NCI-H748 treated with DMSO at 0.1 percent for 48 hours (cell line): ENCODE data around the gene GNAT2.

ENCODE experiments used
- DNase-seq: peaks from one replicate; lab custom pipeline; 2025; lab: John Stamatoyannopoulos, UW

Gene GNAT2

DNA sequence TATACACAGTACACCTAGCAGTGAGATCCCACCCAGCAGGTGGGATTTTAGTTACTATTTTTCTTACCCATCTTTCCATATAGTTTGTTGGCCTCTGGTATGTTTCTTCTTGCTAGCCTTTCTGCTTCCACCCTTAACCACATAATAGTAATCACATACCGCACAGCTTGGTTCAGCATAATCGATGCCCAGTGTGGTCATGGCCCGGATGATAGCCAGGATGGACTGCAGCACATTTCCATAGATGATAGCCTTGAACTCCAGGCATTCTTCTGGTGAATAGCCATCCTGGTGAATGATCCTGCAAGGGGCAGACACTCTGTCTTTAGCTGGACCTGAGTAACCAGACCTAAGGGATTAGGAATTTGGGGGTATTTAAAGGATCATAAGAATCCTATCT is 9.5 kb downstream of the GNAT2 start:
- no peak for DNase-seq

DNA sequence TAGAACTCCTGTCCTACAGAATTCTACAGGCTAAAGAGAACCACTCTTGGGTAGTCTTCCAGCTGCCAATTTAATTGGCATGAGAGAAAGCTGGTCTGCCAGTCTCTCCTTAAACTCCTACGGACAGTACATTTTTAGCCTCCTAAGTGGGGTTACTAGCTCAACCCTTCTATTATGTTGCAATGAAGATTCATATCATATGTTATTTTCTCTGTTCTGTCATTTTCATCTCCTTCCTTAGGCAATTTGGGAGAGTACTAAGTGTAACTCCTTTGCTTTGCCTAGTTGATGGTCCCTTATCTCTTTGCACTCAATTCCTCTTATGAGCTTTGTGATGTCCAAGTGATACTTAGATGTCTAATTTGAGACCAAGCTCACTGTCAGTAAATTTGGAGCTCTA is 14.0 kb downstream of the GNAT2 start:
- no peak for DNase-seq

DNA sequence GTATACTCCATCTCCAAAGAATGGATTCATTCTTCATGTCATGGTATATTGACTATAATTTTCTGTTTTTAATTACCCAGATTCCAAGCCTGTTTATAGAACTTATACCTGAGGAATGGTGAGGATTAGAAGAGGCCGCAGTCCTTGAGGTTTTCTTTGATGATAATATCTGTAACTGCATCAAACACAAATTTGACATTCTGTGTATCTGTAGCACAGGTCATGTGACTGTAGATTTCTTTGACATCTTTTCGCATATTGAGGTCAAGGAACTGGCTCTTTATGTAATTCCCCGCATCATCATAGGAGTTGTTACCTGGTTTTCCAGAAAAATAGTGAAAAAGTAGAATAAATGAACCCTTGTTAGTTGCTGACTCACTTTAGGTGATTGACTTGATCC is 16.2 kb downstream of the GNAT2 start:
- DNase-seq = no peak

DNA sequence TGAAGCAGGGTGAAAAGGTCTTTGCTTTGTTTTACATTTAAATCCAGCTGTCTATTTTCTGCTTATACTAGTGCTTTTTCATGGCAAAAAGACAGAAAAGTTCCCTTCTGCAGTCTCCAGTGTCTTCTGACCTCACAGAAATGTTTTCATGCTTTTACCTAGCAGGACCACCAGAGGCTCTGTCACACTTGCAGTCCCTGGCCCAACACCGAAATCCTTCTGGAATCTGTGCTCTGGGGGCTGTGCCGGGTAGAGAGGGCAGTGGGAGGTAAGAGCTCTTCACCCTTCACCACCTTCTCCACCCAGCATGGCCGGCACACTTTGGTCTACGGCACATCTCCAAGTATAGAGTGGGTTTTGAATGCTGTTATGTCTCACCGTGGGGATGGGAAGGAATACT is 20.8 kb downstream of the GNAT2 start:
- DNase-seq = no peak

DNA sequence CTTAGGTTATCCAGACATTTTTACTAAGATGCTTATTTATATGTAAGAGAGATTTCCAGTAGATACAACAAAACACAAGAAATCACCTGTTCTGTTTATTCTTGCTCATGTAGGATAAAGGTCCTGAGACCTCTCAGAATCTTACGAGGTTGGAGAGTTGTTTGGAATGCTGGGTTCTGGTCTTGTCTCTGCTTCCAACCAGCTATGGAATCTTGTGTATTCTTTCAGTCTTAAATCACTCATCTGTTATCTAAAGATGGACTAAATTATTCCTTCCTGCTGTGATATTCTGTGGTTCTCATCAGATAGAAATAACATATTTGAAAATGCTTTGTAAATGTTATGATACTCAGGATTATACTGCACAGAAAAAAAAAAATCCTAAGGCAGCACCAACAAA is 21.3 kb downstream of the GNAT2 start:
- no peak for DNase-seq

DNA sequence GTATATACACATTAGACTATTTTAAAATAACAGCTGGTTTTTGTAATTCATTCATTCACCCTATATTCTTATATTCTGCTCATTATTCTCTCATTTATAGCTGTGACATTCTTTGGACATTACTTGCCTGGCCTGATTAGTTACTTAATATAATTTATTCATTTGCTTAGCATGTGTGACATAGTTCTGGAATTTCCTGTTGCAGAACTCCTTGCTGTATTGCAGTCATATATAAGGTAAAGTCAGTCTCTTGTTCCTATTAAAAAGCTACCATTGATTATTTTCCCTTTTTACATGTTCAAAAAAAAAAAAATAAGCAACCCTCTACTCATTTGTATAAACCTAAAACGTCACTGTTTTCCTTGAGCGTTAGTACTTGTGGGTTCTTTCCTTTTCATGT is 23.9 kb downstream of the GNAT2 start:
- DNase-seq = no peak

DNA sequence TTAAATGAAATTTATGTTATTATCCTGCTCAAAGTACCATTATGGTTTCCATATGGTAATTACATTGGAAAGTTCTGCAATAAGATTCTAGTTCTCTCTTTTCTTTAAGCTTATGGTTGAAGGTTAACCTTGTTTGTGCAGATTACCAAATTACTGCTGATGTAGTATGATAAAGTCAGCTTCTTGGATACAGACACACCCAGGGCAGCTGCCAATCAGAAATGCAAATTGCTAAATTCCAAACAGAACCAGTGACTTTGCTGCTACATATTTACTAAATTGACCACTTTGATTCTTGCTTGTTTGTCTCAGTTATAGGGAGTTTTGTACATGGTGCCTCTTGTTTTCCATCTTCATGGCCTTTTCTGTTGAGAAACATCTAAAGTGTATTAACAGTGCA is 26.5 kb downstream of the GNAT2 start:
- DNase-seq = no peak

DNA sequence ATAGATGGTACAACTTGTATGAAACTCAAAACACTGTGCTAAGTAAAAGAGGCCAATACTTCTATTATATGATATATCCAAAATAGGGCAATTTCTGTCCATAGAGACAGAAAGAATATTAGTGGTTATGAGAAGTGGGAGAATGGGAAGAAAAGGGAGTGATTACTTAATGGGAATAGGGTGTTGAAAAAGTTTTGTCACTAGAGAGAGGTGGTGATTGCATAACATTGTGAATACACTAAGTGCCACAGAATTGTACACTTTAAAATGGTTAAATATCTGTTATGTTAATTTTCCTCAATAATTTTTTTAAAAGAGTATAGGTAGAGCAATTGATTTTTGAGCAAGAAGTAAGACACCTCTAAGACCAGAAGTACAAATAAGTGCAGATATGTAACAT is 29.7 kb downstream of the GNAT2 start:
- DNase-seq = no peak

DNA sequence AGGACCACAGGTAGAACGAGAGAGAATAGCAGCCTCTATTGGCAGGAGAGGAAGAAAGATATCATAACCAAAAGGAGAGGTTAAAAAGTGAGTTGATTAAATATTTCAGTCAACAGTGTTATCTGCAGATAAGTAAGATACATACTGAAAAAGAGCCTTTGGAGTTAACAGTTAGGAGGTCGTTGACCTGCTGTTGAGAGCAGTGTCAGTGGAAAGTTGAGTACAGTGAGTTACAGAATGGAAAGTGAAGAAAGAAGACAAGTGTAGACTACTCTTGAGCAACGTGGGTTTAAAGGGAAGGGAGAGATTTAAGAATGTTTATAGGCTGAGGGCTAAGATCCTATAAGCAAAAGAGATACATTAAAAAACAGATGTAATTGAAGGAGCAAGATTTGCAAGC is 30.2 kb downstream of the GNAT2 start:
- DNase-seq = no peak

DNA sequence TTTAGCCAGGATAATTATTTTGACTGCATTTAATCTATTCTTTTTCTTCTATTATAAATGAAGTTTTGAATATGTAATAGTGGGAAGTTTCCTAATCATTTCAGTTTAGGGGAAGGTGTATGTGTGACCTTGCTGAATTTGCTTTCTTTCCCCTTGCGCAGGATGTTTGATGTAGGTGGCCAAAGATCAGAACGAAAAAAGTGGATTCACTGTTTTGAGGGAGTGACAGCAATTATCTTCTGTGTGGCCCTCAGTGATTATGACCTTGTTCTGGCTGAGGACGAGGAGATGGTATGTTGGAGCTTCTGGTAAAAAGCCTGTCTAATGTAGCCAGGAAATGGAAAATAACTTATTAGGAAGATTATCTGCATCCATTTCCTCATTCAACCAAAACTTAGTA is 33.4 kb downstream of the GNAT2 start:
- no peak for DNase-seq

DNA sequence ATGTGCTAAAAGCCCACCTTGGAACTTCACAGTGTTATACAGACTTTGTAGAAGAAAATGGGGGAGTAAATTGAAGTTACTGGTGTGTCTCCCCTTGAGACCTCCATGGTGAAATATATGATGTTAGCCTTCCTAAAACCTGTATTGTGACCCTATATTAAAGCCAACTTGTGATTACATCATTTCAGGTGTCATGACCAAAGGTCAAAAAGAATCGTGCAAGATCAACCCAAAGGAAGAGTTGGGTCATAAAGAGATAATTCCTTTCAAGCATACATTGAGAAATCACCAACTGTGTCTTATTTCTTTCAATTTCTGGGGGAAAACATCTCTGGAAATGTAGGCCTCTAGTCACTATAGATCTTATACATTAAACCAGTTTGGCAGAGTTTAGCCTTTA is 34.6 kb downstream of the GNAT2 start:
- no peak for DNase-seq

DNA sequence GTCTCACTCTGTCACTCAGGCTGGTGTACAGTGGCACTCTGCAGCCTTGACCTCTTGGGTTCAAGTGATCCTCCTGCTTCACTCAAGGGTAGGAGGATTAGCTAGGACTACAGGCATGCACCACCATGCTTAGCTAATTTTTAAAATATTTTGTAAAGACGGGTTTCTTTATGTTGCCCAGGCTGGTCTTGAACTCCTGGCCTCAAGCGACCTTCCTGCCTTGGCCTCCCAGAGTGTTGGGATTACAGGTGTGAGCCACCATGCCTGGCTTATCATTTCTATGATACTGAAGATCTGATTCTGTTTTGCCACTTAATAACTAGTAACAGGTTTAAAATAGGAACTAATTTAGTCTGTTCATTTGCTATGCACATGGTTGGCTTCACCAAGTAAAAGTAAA is 37.4 kb downstream of the GNAT2 start:
- DNase-seq = no peak

DNA sequence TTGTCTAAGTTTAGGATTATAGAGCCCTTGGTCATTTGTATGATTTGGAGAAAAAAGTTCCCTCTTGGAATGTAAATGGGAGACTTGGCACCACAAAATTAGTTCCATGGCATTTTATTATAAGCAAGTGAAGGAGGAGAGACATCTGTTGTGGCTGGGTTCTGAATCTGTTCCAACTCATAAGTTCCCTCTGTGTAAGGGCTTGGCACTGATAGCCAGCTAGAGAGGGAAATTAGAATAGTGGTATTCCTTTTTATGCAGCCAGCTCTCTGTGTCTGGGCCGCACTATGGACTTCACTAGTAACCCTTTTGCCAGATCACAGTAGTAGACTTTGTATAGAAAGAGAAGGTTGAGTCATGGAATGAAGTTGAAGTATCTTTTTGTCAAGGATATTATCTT is 39.9 kb downstream of the GNAT2 start:
- DNase-seq = no peak

DNA sequence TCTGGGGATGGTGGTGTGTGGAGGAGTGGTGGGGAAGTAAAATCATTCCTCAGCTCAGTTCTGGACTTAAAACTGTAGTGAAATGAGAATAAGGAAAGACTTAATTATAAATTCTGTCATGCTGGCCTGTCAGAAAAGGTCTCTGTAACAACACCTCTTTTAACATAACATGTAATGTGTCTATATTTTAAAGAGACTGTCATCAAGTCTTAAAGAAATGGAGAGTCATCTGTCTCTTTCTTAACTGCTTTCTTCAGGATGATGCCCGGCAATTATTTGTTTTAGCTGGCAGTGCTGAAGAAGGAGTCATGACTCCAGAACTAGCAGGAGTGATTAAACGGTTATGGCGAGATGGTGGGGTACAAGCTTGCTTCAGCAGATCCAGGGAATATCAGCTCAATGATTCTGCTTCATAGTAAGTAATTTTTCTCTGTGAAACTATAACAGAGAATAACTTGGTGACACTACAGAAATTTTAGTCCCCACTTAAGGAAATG is 40.4 kb downstream of the GNAT2 start:
- DNase-seq = no peak

DNA sequence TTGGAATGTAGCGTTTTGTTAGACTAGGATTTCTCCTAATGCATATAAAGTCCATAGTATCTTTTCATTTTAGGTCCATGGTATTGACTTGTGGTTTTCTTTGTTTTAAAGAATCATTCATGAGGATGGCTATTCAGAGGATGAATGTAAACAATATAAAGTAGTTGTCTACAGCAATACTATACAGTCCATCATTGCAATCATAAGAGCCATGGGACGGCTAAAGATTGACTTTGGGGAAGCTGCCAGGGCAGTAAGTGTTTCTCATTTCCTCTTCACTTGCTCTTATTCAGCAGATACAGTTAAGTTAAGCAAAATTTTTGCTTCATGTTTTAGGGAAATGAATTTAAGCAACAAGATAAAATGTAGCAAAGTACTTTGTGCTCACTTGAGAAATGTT is 45.6 kb downstream of the GNAT2 start:
- DNase-seq = no peak

DNA sequence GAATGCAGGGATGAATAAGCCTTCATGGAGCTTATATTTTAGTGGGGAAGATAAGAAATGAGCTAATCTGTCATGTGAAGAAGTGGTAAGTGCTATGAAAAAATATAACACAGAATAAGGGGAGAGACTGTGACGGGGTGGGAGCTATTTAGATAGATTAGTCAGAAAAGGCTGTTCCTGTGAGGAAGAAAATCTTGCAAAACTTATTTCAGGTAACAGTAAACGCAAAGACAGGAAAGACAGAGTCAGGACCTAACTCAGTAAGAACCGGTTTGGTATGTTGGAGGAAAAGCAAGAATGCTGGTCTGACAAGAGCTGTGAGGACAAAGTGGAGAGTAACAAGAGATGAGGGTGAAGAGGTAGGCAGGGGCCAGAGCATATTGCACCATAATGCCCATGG is 49.0 kb downstream of the GNAT2 start:
- DNase-seq = no peak

DNA sequence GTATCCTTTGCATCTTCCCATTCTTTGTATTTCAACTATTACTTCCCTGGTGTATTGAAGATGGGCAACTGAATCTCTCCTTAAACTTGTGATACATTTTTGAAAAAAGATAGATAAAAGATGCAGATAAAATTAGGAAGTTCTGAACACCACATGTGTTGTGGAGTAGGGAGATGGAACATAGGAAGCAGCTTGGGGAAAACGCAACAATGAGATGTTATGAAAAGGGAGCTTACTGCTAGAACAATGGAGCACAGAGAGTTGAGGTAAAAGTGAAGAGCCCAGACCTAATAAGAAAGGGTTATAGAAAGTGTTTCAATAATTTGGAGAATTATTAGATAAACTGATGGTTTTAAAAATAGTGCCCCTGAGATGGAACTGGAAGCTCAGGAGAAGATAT is 50.1 kb downstream of the GNAT2 start:
- no peak for DNase-seq

DNA sequence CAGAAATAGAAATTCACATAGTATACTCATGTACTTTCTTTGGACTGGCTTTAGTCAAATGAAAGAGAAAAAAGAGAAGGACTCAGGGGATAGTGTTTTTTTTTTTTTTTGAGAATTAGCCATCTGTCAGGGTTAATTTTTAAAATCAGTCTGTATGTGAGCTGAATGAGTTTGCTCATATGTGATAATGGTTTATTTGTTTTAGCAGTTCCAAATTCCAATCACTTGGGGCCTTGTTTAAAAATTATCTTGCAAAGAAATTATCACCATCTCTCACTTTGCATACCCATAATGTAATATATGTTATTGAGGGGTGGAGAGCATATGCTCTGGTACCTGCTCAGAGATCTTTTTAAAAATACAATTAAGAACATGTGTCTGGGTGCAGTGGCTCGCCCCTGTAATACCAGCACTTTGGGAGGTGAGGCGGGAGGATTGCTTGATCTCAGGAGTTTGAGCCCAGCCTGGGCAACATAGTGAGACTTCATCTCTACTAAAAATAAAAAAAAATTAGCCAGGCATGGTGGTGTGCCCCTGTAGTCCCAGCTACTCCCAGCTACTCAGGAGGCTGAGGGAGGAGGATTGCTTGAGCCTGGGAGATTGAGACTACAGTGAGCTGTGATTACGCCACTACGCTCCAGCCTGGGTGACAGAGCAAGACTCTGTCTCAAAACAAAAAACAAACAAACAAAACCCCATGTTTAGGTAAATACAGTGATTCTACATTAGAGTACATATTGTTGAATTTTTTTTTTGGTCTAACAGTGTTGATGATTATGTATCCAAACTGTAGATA is 51.3 kb downstream of the GNAT2 start:
- DNase-seq = no peak

DNA sequence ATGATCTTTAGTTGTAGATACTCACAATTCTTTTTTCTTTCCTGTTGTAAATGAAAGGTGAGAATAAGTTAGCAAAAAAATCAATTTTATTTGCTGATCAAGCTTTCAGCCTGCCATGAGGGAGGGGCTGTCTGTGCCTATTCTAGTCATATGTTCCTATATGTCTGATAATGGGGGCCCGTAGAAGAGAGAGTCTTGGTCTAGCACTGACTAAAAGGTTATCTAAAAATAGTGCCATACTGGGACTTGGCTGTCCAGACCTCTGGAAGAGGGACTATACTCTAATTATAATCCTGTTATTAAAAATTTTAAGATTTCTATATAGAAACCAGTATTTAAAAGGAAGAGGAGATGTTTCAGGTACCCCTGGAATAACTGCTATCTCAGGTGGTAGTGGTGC is 52.4 kb downstream of the GNAT2 start:
- DNase-seq = no peak

DNA sequence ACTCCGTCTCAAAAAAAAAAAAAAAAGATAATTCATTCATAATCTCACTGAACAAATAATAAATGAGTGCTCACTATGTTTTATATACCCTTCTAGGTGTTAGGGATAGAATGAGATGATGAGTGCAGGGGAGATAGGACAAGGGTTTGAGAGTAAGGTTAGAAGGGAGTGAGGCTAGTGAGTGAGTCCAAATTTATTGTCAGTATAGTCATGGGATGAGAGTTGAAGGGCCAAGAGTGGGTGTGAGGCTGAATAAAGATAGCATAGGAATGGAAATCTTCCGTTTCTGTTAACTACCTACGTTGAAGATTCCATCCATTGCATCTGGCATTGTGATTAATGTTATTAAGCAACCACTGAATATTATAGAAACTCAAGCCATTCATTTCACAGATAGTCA is 54.2 kb downstream of the GNAT2 start:
- no peak for DNase-seq

DNA sequence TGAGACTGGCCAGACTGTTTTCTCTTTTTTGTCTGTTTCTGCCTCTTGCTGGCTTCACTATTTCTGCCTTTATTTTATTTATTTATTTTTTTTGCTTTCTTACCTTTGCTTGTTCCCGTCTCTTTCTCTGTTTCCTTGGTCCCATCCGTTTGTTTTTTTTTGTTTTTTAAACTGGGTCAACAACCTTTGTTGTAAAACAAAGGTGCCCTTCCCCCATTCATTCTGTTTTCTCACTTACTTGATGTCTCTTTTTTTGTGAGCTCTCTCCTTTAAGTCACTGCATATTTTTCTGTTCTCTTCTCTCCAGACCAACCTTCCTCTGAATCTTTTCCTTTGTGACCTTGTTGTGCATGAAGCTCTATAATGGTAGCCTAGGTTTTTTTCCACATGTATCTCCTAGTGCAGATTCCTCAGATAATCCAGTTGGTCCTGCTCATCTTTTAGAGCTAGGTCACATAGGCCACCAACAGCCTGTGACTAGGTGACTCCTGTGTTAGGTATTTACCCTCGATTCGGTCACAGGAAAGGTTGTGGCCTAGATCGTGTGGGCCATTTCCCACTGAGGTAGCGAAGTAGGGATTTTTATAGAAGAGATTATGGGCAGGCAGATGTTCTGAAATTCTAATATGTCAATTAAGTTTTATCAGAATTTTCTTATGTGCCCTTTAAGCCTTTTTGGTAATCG is 55.1 kb downstream of the GNAT2 start:
- DNase-seq = no peak

DNA sequence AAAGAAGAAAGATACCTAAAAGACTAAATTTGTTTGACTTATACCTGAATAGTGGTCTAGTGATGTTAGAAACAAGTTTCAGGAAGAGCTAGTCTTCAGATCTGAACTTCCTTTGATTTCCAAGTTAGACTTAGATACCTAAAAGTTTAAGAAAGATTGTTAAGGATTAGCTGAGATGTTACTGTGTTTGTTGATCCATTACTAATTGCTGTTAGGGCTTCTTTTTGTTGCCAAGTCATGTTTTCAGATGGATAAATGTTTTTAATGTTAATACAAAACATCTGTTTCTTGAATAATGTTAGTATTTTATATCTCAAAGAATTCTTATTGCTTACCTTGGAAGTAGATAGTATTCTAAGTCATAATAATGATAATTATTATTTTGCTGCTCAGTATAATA is 59.4 kb downstream of the GNAT2 start:
- no peak for DNase-seq

DNA sequence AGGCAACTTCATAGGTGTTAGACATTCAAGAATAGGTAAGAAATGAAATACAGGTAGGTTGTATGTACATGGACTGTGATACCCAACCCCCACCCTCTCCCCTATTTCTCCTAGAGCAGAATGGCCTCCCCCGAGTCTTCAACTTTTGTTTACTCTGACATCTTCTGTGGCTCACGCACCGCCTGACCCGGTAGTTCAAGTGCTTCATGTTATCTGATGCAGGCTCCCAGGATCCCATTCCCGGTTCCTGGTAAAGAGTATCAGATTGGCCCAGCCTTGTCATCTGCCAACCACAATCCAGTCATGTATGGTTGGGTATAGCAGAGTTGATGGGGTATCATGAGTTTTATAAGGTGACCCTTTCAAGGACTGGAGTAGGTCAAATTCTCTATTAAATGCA is 61.9 kb downstream of the GNAT2 start:
- DNase-seq = no peak

DNA sequence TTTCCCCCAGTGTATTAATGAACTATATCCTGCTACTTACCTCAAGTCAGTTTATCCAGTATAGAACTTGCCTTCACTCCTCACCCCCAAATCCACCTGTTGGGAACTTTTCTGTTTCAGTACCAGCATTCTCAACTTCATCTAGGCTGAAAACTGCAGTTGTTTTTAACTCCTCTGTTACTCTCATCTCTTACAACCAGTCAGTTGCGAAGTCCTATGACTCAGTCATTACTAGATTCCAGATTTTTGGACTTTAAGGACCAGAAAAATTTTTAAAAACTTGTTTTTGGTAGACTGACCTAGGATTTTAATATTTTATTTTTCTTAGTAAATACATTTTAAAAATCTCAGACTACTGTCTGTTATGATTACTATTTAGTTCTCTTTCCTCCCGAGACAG is 62.9 kb downstream of the GNAT2 start:
- no peak for DNase-seq
